Peyer's patch (tissue), 4 donors: ENCODE data around the gene SLX4IP.

Experiments used
- CTCF ChIP-seq, 6 experiments: fragments of 450-650 bp in 4 of 6; fragments of 200-600 bp in 2 of 6; sonication (generic) in 1 of 6; IDR thresholded peaks; one replicate each; pipeline ENCODE4 v1.5.1; 2017 to 2019; ENCODE audit warnings: antibody characterized with exemption in 6 of 6, mild to moderate bottlenecking in 3 of 6, moderate library complexity in 1 of 6
- POLR2A ChIP-seq, 2 donors: fragments of 450-650 bp; IDR thresholded peaks; one replicate each; pipeline ENCODE4 v1.5.1; 2017; ENCODE audit warnings: antibody characterized with exemption in 2 of 2, mild to moderate bottlenecking in 2 of 2, moderate library complexity in 2 of 2

DNA sequence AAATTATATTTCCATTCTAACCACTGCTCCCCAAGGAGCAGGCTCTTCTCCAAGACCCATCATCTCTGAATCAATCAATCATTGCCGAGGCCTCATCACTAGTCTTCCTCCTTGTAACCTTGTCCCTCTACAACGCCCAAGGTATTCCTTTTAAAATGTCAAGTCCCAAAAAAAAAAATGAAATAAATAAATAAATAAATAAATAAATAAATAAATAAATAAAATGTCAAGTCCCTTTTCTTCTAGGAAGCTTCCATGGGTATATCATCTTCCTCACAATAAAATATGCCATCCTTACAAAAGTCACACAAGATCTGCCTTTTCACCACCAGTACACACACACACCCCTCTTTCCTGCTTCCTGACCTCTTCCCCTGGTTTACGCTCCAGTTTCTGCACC lies 181.1 kb downstream of the SLX4IP start:
- TF ChIP-seq CTCF (IDR thresholded peaks at IDR 0.05) (no peak), POLR2A (IDR thresholded peaks at IDR 0.05) (no peak)
